MV-4-11 (cell line): ENCODE data around the gene PARN.
A peak's percentile ranks its signal among the peaks of the same experiment; 100 is the strongest.
"Not testable (repeated sequence)": the region's sequence is repeated elsewhere in the genome, so short reads cannot be mapped to it uniquely, and the experiment has no call there.

Experiments used
- DNase-seq: peaks from one replicate; lab custom pipeline; 2025; lab: John Stamatoyannopoulos, UW

The PARN gene

DNA sequence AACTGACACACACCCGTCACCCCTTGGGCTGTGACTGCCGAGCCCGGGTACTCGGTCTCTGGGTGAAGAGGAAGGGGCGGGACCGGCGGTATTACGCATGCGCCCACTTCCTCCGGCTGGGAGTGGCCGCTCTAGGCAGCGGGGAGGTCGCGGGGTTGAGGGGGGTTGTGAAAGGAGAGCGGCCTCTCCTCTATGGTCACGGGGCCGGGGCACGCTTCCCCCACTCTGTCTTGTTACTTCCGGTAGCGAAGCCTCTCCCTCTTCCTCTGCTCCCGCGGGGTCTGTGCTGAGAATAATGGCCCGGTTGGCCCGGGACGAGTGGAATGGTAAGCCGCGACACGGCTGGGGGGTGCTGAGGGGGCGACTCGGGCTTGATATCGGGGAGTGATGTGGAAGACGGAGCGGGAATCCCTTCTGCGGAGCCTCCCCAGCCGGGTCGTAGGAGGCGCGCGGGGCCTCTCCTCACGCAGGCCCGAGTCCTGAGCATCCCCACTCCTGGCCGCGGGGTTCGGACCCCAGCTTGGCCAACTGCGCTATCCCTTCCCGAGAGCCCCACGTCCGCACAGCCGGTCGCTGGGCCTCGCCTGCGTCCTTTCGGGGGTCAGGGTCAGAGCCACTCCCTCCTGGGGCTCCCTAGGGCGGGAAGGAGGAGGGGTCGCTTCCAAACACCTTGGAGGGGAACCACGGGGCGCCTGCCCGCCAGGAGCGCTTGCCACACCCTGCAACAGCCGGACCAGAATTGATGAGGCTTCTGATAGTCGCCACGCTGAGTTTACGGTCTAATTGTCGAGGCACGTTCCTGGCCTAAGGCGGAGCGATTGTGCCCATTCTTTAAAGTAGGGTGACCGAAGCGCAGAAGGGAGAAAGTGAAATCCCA, 2.9 kb upstream of the PARN start, which contains the start of gene BFAR:
Gene BFAR (plus strand): TSS at position 259 of the 877 bp plus-strand sequence. CDS start 11,396 bp downstream, outside the sequence.
- DNase-seq: peak; percentile 97

DNA sequence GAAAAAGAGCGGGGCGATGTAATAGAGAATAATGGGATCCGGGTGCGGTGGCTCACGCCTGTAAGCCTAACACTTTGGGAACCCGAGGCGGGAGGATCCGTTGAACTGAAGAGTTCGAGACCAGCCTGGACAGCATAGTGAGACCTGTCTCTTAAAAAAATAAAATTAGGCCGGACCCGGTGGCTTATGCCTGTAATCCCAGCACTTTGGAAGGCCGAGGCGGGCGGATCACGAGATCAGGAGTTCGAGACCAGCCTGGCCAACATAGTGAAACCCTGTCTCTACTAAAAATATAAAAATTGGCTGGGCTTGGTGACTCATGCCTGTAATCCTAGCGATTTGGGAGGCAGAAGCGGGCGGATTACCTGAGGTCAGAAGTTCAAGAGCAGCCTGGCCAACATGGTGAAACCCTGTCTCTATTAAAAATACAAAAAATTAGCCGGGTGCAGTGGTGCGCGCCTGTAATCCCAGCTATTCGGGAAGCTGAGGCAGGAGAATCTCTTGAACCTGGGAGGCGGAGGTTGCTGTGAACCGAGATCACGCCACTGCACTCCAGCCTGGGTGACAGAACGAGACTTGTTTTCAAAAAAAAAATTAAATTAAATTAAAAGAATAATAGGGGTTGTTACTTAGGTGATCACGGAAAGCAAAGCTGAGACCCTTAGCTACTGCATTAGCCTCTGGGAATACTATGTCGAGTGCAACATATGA, 715 bp upstream of the PARN start:
- DNase-seq: peak; percentile 76

DNA sequence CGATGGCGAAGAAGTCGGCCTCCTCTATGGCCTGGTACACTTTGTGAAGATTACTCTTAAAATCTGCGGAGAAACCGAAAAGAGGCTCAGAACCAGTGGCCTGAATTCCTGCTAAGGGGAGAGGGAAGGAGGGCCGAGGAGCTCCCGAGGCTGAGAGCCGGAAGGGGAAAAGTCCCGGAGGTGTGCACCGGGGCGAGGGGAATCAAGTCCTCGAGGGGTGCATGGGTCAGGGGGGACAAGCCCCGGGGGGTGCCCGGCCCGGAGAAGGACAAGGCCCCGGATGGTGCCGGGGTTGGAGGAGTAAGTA, 495 bp downstream of the PARN start:
- DNase-seq: no peak

DNA sequence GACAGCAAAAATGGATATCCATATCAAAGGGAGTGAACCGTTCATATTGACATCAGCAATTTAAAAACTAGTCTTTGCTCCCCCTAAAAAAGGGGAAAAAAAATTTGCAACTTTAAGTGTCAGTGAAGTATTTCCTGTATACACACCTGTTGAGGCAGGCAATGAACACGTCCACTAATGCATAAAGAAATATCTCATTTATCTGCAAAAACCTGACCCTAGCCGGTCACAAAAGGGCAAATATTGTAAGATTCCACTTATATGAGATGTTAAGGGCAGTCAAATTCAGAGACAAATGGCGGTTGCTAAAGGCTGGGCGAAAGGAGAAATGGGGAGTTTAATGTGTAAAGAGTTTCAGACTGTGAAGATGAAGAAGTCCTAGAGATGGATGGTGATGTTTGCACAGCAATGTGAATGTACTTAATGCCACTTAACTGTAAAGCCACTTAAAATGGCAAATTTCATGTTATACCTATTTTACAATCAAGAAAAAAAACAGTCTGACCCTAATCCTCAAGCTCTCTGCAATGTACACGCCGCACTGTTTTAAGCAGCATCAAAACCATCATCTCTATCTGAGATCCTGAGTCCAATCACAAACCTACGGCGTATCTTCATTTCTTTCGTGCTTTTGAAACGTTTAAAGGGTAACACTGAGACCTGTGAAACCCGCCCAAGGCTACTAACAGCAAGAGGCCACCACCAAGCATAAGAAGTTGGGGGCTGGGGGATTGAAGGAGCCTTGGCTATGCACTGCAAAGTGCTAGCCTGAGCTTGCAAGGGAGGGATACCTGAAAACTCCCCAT, 1.1 kb downstream of the PARN start:
- no peak for DNase-seq

DNA sequence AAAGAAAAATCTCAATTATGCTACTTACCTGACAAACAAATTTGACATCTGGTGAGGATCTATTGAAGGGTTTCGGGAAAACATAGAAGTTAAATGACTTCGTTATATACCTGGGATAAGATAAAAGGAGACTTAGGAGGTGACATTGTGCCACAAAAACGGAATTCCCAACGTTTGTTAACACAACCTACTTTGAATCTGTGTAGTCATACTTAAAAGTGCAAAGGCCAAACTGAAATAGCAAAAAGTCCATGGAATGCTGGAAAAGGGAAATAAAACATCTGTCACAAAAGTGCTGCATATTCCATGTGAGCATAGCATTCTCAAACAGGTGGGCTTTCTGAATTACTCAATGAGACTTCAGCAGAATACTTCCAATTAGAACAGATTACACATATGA, 3.0 kb downstream of the PARN start:
- no peak for DNase-seq

DNA sequence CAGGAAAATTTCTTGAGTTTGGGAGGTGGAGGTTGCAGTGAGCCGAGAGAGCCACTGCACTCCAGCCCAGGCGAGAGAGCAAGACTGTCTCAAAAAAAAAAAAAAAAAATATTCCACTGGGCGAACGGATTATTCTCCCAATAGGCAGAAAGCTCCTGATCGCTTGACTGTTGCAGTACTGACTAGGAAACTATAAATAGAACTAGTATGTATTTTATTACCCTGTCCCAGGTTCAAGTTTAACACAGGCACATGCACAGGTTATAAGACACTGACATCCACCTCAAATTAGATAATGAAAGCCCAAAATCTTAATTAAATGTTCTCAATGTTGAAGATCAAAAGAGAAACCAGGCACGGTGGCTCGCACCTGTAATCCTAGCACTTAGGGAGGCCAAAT, 11.5 kb downstream of the PARN start:
- no peak for DNase-seq

DNA sequence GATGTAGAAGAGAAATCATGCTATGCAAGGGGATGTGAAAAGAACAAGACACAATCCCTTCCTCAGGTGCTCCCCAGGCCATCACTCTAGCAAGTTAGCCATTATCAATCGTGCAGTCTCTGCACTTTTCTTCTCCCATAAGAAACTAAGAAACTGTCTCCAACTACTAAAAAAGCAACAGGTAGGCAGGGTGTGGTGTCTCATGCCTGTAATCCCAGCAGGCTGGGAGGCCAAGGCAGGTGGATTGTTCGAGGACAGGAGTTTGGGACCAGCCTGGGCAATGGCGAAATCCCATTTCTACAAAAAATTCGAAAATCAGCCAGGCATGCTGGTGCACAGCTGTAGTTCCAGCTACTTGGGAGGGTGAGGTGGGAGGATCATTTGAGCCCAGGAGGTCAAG, 13.8 kb downstream of the PARN start:
- DNase-seq: no peak

DNA sequence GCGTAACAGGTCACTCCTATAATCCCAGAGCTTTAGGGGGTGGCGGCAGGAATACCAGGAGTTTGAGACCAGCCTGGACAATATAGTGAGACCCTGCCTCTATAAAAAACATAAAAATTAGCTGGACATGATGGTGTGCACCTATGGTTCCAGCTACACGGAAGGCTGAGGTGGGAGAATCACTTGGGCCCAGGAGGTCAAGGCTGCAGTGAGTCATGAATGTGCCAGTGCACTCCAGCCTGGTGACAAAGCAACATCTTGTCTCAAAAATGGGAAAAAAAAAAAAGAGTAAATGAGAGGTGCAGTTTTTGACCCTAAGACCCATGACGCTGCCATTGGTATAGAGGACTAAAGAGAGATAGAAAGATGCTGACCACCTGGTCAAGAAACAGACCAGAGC, 16.1 kb downstream of the PARN start:
- DNase-seq: no peak

DNA sequence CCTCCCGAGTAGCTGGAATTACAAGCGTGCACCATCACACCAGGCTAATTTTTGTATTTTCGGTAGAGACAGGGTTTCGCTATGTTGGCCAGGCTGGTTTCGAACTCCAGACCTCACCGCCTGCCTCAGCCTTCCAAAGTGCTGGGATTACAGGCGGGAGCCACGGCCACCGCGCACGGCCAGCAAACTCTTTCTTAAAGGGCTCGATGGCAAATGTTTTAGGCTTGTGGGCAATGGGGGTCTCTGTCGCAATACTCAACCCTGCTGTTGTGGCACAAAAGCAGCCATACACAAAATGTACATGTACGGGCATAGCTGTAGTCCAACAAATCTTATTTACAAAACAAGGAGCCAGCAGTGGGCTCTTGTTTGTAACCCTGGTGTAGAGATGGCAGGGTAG, 18.4 kb downstream of the PARN start:
- DNase-seq: no peak

DNA sequence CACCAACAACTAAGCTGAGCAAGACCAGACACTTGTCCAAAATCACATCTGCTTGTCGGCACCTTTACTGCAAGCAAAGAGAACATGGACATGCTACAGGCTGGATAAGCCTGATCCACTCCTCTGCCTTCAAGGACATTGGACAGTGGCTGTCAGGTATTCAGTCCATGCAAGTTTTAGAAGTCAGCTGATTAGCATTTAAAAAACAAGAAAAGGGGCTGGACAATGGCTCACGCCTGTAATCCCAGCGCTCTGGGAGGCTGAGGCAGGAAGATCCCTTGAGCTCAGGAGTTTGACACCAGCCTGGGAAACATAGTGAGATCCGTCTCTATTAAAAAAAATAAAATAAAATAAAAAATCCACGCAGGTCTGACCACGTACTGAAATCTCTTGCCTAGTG, 20.3 kb downstream of the PARN start:
- DNase-seq: no peak

DNA sequence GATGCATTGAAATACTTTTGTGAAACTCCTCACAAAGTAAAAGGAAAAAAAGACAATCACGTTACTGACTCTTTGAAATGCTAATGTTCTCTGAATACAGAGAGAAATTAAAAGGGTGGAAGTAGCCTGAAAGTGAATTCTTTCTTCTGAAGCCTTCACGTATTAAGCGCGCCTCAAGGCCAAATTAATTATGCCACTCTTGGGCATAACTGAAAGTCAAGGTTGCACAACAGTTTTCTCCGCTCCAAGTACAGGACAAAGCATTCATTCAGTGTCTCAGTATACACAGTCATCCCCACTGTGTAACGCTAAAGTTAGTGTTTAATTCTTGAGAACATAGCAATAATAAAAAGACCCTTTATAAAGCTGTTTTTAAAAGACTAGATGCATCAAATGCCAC, 21.5 kb downstream of the PARN start:
- DNase-seq: peak; percentile 41

DNA sequence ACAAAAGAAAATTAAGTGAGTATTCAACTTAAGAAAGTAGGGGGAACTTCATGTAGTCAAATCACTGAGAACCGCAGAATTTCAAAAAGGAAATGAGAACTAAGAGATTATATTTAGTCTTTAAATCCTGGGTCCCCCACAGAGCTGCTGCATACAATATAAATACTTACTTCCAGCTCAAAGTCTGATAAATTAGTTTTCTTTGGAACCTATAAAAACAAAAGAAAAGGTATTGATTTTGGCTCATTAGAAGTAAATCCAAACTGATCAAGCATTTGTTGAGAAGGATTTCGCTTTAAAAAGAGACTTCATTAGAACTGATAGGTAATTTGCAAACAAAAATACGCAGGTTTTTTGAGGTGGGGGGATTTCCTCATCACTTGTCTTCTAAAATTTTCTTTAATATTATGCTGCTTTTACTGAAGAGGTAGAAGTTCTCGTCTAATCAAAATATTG, 21.9 kb downstream of the PARN start:
- peak; percentile 44 for DNase-seq

DNA sequence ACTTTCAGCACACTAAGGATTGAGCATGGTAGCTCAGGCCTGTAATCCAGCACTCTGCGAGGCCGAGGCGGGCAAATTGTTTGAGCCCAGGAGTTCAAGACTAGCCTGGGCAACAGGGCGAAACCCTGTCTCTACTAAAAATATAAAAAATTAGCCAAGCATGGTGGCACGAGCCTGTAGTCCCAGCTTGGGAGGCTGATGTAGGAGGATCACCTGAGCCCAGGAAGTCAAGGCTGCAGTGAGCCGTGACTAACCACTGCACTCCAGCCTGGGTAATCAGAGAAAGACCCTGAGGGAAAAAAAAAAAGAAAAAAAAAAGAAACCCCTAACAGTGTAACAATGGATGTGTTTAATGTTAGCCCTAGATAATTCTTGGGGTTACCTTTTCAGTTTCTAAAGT, 24.0 kb downstream of the PARN start:
- no peak for DNase-seq

DNA sequence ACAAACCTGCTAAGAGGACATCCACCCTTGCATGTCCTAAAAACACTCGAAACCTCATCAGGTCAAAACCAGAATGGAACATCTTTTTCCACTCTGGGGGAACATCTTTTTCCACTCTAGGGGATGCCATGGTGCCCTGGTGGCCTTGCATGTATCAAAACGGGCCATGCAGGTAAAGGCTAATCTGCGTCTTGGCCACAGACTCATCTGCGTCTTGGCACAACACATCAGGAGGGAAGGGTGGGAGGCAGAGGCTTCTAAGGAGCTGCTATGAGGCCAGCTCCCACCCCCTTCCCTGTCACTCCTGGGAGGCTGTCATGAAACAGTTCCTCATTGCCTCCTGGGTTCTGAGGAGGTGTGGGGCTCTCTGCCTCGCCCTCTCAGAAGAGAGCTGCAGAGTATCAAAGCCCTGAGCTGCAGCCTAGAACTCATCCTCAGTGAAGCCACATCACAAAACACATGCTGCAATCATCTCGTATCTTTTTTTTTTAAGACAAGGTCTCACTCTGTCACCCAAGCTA, 27.6 kb downstream of the PARN start:
- no peak for DNase-seq

DNA sequence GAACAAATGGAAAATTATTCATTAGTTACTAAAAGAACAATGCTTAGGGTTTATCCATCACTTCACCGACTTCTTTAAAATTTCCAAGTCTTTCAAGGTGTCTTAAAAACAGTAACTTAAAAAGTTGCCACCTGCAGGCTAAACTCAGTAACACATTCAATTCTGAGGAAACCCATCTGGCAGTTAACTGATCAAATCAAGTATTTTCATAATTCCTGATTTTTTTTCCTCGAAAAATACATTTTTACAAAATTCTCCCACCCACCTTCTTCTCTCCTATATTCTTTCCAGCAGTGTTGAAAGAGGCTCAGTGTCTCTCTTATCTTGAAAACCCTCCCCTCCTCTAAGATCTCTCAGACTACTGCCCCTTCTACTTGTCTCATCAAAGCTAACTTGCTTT, 29.9 kb downstream of the PARN start:
- DNase-seq: no peak

DNA sequence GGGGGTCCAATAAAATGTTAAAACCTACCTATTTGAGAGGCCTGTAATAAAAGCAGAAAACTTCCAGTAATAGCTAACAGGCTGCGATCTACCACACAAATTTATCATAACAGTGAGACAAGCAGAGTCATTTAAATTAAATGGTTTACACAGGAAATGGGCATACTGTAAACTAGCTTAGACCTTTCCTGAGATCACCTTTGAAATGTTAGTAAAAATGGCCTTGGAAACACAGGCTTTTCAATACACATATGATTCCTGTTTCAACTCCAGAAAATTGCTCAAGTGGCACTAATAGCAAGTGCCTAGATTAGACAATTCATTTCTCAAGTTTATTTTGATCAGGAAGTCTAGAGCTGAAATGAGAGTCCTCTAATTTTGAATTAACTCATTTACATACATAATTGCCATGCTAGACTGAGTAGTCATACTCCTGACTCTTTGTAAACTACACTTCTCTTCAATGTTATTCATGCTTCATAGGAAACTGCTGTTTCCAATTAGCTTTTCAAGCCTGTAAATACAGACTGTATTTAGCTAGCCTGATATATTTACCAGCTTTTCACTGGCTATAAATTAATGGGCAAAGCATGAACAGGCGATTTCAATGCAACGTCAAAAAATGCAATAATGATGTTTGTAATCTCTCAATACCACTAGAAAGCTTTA, 43.3 kb downstream of the PARN start:
- no peak for DNase-seq

DNA sequence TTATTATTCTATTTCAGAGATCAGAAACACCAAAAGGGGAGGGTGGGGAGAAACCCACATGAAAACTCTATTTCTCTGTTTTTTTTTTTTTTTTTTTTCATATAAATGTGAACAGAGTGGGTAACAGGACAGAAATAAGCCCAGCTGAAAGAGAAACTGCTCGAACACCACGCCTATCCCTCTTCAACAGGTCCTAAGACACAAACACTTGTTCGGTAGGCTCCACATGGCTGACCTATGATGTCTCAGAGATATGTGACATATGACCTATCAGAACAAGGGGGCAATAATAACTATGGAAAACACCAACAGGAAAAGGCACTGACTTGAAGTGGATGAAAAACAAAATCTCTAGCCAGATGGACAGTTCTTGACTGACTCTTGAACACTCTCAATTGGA, 44.8 kb downstream of the PARN start:
- DNase-seq: no peak

DNA sequence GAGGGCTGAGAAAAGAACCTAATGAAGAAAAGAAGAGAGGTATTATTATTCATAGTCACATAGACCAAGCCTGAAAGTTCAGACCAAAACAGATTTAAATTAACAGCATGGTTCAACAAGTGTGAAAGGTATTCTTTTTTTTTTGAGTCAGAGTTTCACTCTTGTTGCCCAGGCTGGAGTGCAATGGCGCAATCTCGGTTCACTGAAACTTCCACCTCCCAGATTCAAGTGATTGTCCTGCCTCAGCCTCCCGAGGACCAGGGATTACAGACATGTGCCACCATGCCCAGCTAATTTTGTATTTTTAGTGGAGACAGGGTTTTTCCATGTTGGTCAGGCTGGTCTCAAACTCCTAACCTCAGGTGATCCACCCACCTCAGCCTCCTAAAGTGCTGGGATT, 49.1 kb downstream of the PARN start:
- not testable (repeated sequence) for DNase-seq

DNA sequence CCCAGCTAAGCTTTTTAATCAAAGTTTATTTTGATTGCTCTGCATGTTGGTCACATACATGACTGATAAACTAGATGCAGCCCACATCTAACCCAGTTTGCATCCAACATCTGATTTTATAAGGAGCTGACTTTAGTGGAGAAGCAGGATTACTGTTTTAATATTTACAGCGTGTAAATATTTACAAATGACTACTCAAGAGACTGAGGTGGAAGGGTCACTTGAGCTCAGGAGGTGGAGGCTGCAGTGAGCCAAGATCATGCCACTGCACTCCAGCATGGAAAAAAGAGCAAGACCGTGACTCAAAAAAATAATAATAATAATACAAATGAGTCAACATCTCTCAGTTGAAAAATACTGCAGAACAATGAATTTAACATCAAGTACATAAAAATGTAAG, 50.8 kb downstream of the PARN start:
- DNase-seq: no peak

DNA sequence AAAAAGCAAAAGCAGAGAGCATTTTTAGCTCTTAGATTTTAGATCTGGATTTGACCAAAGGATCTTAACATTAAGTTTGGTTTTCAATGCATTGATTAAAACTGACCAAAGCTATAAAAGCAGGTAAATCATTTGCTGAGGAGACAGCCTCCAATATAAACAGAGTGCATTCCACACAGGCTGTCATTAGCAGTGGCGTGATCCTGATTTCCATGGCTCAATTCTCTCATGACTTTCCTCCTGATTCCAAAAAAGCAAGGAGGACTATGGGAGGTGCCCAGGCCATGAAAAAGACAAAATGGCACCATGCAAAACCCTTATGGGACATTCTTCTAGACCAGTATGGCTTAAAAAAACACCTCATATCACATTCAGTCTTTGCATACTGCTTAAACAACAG, 53.5 kb downstream of the PARN start:
- no peak for DNase-seq

DNA sequence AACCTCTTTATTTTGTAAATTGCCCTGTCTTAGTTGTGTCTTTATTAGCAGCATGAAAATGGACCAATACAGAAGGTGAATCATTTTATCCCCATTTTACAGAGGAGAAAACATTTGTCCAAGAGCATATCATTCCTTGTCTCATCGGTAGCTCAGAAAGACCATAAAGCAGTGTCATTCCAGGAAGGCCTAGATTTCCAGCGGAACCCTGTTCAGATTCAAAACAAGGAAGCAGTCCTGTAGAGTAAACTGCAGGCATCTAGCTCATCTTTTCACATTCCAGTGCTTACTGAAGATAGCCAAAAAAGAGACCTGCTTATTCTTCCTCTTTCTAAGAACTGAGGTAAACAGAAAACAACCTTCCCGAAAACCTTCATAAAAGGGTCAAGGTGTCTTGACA, 54.0 kb downstream of the PARN start:
- DNase-seq: no peak
